IPS-20b (cell line): ENCODE results near the gene CA14.
A peak's percentile ranks its signal among the peaks of the same experiment; 100 is the strongest.
"Not testable (repeated sequence)": the region's sequence is repeated elsewhere in the genome, so short reads cannot be mapped to it uniquely, and the experiment has no call there.

Source experiments
- H3K27ac ChIP-seq: one replicate; pipeline ENCODE4 v1.5.1; 2013; ENCODE audit warnings: low read length
- H3K27me3 ChIP-seq: 2 replicates; pipeline ENCODE4 v1.6.1; 2013; ENCODE audit warnings: mild to moderate bottlenecking, low read length, inconsistent platforms; ENCODE audit not compliant: insufficient read depth
- H3K36me3 ChIP-seq: 2 replicates; pipeline ENCODE4 v1.6.1; 2013; ENCODE audit warnings: low read depth, mild to moderate bottlenecking, inconsistent platforms, low read length, moderate library complexity; ENCODE audit not compliant: insufficient read depth
- H3K4me1 ChIP-seq: 2 replicates; pipeline ENCODE4 v1.6.1; 2013; ENCODE audit warnings: mild to moderate bottlenecking, control low read depth, inconsistent platforms, low read length, moderate library complexity; ENCODE audit not compliant: insufficient read depth
- H3K4me3 ChIP-seq: 2 replicates; pipeline ENCODE4 v1.5.1; 2013; ENCODE audit warnings: mild to moderate bottlenecking, low read length, inconsistent platforms
- H3K9ac ChIP-seq: 2 replicates; pipeline ENCODE4 v1.6.1; 2013; ENCODE audit warnings: low read depth, mild to moderate bottlenecking, inconsistent platforms, low read length, moderate library complexity
- H3K9me3 ChIP-seq: 2 replicates; pipeline ENCODE4 v1.6.1; 2013; ENCODE audit warnings: mild to moderate bottlenecking, low read depth, low read length, inconsistent platforms; ENCODE audit not compliant: insufficient read depth

Gene CA14

DNA sequence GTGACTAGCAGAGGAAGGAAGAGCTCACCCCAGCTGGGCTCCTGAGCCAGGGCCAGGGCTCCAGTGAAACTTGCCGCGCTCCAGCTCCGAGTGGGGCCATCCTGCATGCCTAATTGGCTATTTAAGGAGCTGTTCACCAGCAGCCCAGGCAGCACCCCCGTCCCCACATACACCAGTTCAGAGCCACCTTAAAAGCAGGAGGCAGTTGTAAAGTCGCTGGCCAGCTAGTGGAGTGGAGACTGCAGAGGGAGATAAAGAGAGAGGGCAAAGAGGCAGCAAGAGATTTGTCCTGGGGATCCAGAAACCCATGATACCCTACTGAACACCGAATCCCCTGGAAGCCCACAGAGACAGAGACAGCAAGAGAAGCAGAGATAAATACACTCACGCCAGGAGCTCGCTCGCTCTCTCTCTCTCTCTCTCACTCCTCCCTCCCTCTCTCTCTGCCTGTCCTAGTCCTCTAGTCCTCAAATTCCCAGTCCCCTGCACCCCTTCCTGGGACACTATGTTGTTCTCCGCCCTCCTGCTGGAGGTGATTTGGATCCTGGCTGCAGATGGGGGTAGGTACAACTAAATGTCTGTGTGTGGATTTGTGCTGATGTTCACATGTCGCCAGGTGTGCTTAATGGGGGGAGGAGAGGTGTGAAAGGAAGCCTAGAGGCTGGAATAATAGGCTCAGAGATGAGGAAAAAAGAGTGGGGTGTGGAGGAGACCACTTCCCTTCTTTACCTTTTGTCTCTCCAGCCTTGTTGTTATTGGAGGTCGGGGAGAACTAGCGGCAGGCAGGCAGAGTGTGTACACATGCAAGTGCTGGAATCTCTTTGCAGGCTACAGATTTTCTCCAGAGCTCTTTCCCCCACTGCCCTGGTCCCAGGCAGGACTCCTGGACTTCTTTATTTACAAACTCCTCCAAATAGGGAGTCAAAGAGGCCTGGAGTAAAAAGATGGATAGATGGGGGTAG is at the start of gene CA14:
Gene CA14, plus strand, starts transcription at position 151 of the 962 bp plus-strand sequence. Its CDS starts 355 bp downstream, at position 506.
- H3K36me3 ChIP-seq: peaks cover 21% of the 10 kb centered on the region
- H3K4me3 ChIP-seq: peak within 1 kb of the TSS; percentile 94
- peak within 1 kb of the TSS; percentile 88 for H3K9ac ChIP-seq
- H3K9me3 ChIP-seq: no peaks in the 10 kb centered on the region
- H3K27ac ChIP-seq: peak within 1 kb of the TSS; percentile 87
- no peaks in the 10 kb centered on the region for H3K27me3 ChIP-seq
- peaks cover 28% of the 10 kb centered on the region; the same call in 1 of the 2 replicates for H3K4me1 ChIP-seq

GRCh38 chr1:150208460-150208859 is 49.1 kb upstream of the CA14 start:
- not testable (repeated sequence) for H3K9me3 ChIP-seq, H3K4me3 ChIP-seq, H3K4me1 ChIP-seq, H3K27ac ChIP-seq, H3K27me3 ChIP-seq, H3K9ac ChIP-seq, H3K36me3 ChIP-seq

DNA sequence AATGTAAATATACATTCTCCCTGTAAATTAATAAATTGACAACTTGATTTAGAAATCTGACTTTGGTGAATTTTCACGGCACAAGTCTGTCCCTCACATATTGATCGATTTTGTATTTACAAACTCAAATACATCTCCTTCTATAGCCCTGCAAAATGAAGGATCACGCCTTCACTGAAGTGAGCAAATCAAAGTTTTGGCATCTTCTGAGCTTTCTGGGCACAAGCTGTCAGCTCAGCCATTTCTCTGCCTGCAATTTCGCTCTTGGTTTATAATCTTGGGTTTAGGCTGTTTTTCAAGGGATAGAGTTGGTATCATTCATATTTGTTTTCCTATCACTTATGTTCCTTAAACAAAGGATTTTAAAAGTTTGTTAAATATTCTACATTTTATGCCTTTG is 47.5 kb upstream of the CA14 start:
- Histone ChIP-seq H3K9me3 (no peaks in the 10 kb centered on the region), H3K36me3 (no peaks in the 10 kb centered on the region), H3K9ac (no peak overlapping the region), H3K27ac (no peak overlapping the region), H3K4me3 (no peak overlapping the region), H3K27me3 (no peaks in the 10 kb centered on the region), H3K4me1 (peaks cover 4% of the 10 kb centered on the region)

- Histone ChIP-seq H3K4me1 (peaks cover 4% of the 10 kb centered on the region), H3K9me3 (no peaks in the 10 kb centered on the region), H3K27ac (no peak overlapping the region), H3K27me3 (no peaks in the 10 kb centered on the region), H3K4me3 (no peak overlapping the region), H3K36me3 (no peaks in the 10 kb centered on the region), H3K9ac (no peak overlapping the region)
These were observed 46.9 kb upstream of the CA14 start for GRCh38 chr1:150210706-150211105.

DNA sequence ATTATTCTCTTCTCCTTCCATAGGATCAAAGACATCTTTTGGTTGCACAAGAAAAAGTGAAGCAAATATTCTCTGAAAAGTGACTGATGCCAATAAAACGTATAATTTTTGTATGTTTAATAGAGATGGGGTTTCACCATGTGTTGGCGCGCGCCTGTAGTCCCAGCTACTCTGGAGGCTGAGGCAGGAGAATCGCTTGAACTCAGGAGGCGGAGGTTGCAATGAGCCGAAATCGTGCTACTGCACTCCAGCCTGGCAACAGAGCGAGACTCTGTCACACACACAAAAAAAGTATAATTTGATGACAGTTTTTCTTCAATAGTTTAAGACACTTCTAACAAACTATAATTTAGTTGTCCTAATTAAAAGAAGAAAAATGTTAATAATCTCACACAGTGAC is 45.5 kb upstream of the CA14 start:
- Histone ChIP-seq H3K4me3 (no peak overlapping the region), H3K27me3 (no peaks in the 10 kb centered on the region), H3K4me1 (peaks cover 4% of the 10 kb centered on the region), H3K9ac (no peak overlapping the region), H3K36me3 (no peaks in the 10 kb centered on the region), H3K9me3 (no peaks in the 10 kb centered on the region), H3K27ac (no peak overlapping the region)

- H3K27me3 ChIP-seq: no peaks in the 10 kb centered on the region
- peak overlapping the region; percentile 69 for H3K4me3 ChIP-seq
- peaks cover 4% of the 10 kb centered on the region for H3K4me1 ChIP-seq
- no peak overlapping the region for H3K27ac ChIP-seq
- peaks cover under 1% of the 10 kb centered on the region; the same call in 1 of the 2 replicates for H3K36me3 ChIP-seq
- H3K9ac ChIP-seq: peak overlapping the region; percentile 78; the same call in 1 of the 2 replicates
- H3K9me3 ChIP-seq: no peaks in the 10 kb centered on the region
These were observed 44.1 kb upstream of the CA14 start for GRCh38 chr1:150213170-150214098.

GRCh38 chr1:150214099-150214756 is 43.3 kb upstream of the CA14 start:
- Histone ChIP-seq H3K9ac (peak overlapping the region; percentile 78; the same call in 1 of the 2 replicates), H3K4me3 (peak overlapping the region; percentile 69)
- H3K4me1 ChIP-seq, H3K27me3 ChIP-seq, H3K9me3 ChIP-seq, H3K27ac ChIP-seq, H3K36me3 ChIP-seq: not testable (repeated sequence)

DNA sequence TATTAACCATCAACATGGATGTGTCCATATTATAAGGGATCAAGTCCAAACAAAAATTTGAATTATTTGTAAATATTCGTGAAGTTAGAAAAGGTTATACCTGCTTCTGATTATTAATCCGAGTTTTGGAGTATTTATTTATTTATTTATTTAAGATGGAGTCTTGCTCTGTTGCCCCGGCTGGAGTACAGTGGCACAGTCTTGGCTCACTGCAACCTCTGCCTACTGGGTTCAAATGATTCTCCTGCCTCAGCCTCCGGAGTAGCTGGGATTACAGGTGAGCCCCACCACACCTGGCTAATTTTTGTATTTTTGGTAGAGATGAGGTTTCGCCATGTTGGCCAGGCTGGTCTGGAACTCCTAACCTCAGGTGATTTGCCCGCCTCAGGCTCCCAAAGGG is 41.7 kb upstream of the CA14 start:
- not testable (repeated sequence) for H3K4me3 ChIP-seq, H3K27me3 ChIP-seq, H3K4me1 ChIP-seq, H3K9me3 ChIP-seq, H3K27ac ChIP-seq, H3K9ac ChIP-seq
- peaks cover 25% of the 10 kb centered on the region for H3K36me3 ChIP-seq

DNA sequence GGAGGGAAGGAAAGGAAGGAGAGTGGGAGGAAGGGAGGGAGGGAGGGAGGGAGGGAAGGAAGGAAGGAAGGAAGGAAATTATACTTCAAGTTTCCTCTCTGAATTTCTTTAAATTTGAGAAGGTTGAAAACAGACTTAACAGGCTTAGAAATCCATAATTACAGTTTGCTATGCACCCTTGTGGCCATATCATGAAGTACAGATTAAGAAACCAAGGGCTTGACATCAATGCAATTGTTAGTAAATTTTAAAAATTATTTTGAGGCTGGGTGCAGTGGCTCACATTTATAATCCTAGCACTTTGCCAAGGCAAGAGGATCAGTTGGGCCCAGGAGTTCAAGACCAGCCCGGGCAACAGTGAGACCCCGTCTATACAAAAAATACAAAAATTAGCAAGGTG is 36.0 kb upstream of the CA14 start:
- H3K9ac ChIP-seq: no peak overlapping the region
- no peak overlapping the region for H3K27ac ChIP-seq
- no peaks in the 10 kb centered on the region for H3K9me3 ChIP-seq
- H3K4me1 ChIP-seq: no peaks in the 10 kb centered on the region
- no peak overlapping the region for H3K4me3 ChIP-seq
- peaks cover 71% of the 10 kb centered on the region for H3K36me3 ChIP-seq
- H3K27me3 ChIP-seq: no peaks in the 10 kb centered on the region

DNA sequence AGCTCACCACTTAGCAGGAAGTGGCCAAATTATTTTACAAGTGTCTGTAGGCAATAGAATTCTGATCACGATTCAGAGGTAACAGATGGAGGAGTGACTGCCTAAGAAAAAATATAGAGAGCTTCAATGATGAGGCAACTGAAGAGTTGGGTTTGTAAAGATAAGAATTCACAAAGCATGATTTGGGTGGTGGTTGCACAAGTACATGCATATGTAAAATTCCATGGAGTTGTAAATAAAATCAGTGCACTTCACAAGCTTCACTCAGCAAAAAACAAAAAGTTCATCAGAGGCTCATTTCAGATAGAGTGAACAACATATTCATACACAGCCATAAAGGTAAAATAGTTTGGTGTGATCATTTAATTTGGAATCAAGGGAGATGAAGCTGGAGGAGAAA is 32.6 kb upstream of the CA14 start:
- Histone ChIP-seq H3K4me1 (no peaks in the 10 kb centered on the region), H3K27ac (no peak overlapping the region), H3K9ac (no peak overlapping the region), H3K36me3 (peaks cover 88% of the 10 kb centered on the region), H3K4me3 (no peak overlapping the region), H3K9me3 (no peaks in the 10 kb centered on the region), H3K27me3 (no peaks in the 10 kb centered on the region)

DNA sequence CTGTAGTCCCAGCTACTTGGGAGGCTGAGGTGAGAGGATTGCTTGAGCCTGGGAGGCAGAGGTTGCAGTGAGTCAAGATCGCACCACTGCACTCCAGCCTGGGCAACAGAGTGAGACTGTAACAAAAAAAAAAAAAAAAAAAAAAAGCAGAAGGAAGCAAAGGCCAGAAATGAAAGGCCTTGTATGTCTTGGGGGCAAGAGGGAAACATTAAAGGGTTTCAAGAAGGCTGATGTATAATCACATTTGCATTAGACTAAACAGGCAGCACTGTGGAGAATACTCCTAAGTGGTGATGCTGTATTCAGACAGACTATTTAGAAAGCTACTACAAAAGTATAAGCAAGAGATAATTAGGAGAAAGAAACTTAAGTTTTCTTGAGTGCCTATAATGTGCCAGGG is 32.0 kb upstream of the CA14 start:
- Histone ChIP-seq H3K9ac (no peak overlapping the region), H3K27me3 (no peaks in the 10 kb centered on the region), H3K36me3 (peaks cover 88% of the 10 kb centered on the region), H3K4me1 (no peaks in the 10 kb centered on the region), H3K9me3 (no peaks in the 10 kb centered on the region), H3K4me3 (no peak overlapping the region), H3K27ac (no peak overlapping the region)
